GM18858 (cell line): ENCODE data around the gene PGAP6.
"Not testable (repeated sequence)": the region's sequence is repeated elsewhere in the genome, so short reads cannot be mapped to it uniquely, and the experiment has no call there.

Experiments used
- ATAC-seq: cut with Tn5 transposase; IDR thresholded peaks from one replicate; pipeline ENCODE4 v1.9.1; 2021; ENCODE audit not compliant: unreplicated experiment

The PGAP6 gene

GRCh38 chr16:368388-369158 lies 13.2 kb downstream of the PGAP6 start:
- ATAC-seq, result no peak

- no peak for ATAC-seq
These were observed 14.4 kb downstream of the PGAP6 start for GRCh38 chr16:367333-367903.

- ATAC-seq, result no peak
These were observed 15.3 kb downstream of the PGAP6 start for GRCh38 chr16:366476-366875.

GRCh38 chr16:364595-365491 lies 16.9 kb downstream of the PGAP6 start:
- no peak for ATAC-seq

- no peak for ATAC-seq
These were observed 17.9 kb downstream of the PGAP6 start for GRCh38 chr16:363766-364490.

GRCh38 chr16:363110-363765 lies 18.5 kb downstream of the PGAP6 start:
- ATAC-seq, result no peak

GRCh38 chr16:362702-362999 lies 19.1 kb downstream of the PGAP6 start:
- ATAC-seq, result not testable (repeated sequence)

GRCh38 chr16:361872-362701 lies 19.7 kb downstream of the PGAP6 start:
- no peak for ATAC-seq

GRCh38 chr16:361341-361871 lies 20.4 kb downstream of the PGAP6 start:
- ATAC-seq, result no peak

- ATAC-seq, result no peak
These were observed 21.0 kb downstream of the PGAP6 start for GRCh38 chr16:360698-361336.

GRCh38 chr16:359871-360697 lies 21.7 kb downstream of the PGAP6 start:
- ATAC-seq, result no peak

- ATAC-seq, result no peak
These were observed 22.6 kb downstream of the PGAP6 start for GRCh38 chr16:359067-359763.

- ATAC-seq, result no peak
These were observed 25.0 kb downstream of the PGAP6 start for GRCh38 chr16:356741-357140.

- no peak for ATAC-seq
These were observed 26.8 kb downstream of the PGAP6 start for GRCh38 chr16:354971-355461.

GRCh38 chr16:354291-354881 lies 27.4 kb downstream of the PGAP6 start:
- no peak for ATAC-seq

- ATAC-seq, result no peak
These were observed 28.1 kb downstream of the PGAP6 start for GRCh38 chr16:353404-354290.
